GM18507 (cell line): ENCODE results near the gene KDM4B.
A peak's percentile ranks its signal among the peaks of the same experiment; 100 is the strongest.

ENCODE experiments used
- DNase-seq: peaks from one replicate; pipeline ENCODE4 v3.0.0; 2011; ENCODE audit warnings: low read depth; ENCODE audit not compliant: insufficient read length; ENCODE audit errors: extremely low spot score
- FAIRE-seq: peaks from 2 replicates; lab custom pipeline; 2011; peaks lifted over from hg19 to GRCh38; lab: Jason Lieb, UNC

The KDM4B gene

GRCh38 chr19:5078182-5078581 is 109.3 kb downstream of the KDM4B start:
- no peak for DNase-seq
- FAIRE-seq: no peak

- FAIRE-seq (no peak), DNase-seq (no peak)
Measured at GRCh38 chr19:5078666-5079065, 109.8 kb downstream of the KDM4B start.

GRCh38 chr19:5079071-5079774 is 110.3 kb downstream of the KDM4B start:
- DNase-seq (no peak), FAIRE-seq (no peak)

- DNase-seq: no peak
- no peak for FAIRE-seq
Measured at GRCh38 chr19:5080030-5080654, 111.2 kb downstream of the KDM4B start.

- FAIRE-seq: no peak
- no peak for DNase-seq
Measured at GRCh38 chr19:5080809-5081208, 111.9 kb downstream of the KDM4B start.

GRCh38 chr19:5081443-5082161 is 112.7 kb downstream of the KDM4B start:
- DNase-seq (no peak), FAIRE-seq (no peak)

GRCh38 chr19:5083547-5083965 is 114.6 kb downstream of the KDM4B start:
- DNase-seq: no peak
- FAIRE-seq: no peak

- DNase-seq (no peak), FAIRE-seq (no peak)
Measured at GRCh38 chr19:5085566-5085965, 116.7 kb downstream of the KDM4B start.

- no peak for FAIRE-seq
- DNase-seq: peak; percentile 39
Measured at GRCh38 chr19:5086230-5086629, 117.3 kb downstream of the KDM4B start.

- no peak for DNase-seq
Measured at GRCh38 chr19:5086725-5087439, 118.0 kb downstream of the KDM4B start.

GRCh38 chr19:5089283-5089682 is 120.4 kb downstream of the KDM4B start:
- DNase-seq (no peak), FAIRE-seq (no peak)

More at GRCh38 chr19:5086725-5087439, 118.0 kb downstream of the KDM4B start:
- FAIRE-seq: no peak

- DNase-seq (no peak), FAIRE-seq (no peak)
Measured at GRCh38 chr19:5090465-5091017, 121.6 kb downstream of the KDM4B start.

GRCh38 chr19:5091018-5091683 is 122.2 kb downstream of the KDM4B start:
- DNase-seq: no peak
- no peak for FAIRE-seq

- FAIRE-seq (no peak), DNase-seq (no peak)
Measured at GRCh38 chr19:5091684-5092480, 123.0 kb downstream of the KDM4B start.

- DNase-seq (no peak), FAIRE-seq (no peak)
Measured at GRCh38 chr19:5092481-5092843, 123.5 kb downstream of the KDM4B start.

GRCh38 chr19:5093297-5093928 is 124.5 kb downstream of the KDM4B start:
- FAIRE-seq (no peak), DNase-seq (no peak)

GRCh38 chr19:5093948-5094718 is 125.2 kb downstream of the KDM4B start:
- DNase-seq (no peak), FAIRE-seq (no peak)
